Activated CD4-positive, alpha-beta memory T cell treated with anti-CD3 and anti-CD28 coated beads for 36 hours (primary cell): ENCODE results near the gene TRIM59. TPM values are rescaled to one million over a fixed set of nuclear protein-coding genes. Genes with fewer than 3 reads are reported as not detected.

Experiments used
- CTCF ChIA-PET: fragments of 350-600 bp; sonication (Branson Sonifier 250); formaldehyde crosslinking; loops from one replicate; lab custom pipeline; 2021; ENCODE audit warnings: antibody characterized with exemption, inconsistent platforms; lab: Charles Lee
- POLR2A ChIA-PET: fragments of 350-600 bp; sonication (Branson Sonifier 250); formaldehyde crosslinking; loops from one replicate; lab custom pipeline; 2021; ENCODE audit warnings: antibody characterized with exemption; lab: Charles Lee
- DNase-seq: peaks from one replicate; pipeline ENCODE4 v3.0.0-alpha.2; 2020
- H3K27ac Mint-ChIP-seq: one replicate; pipeline ENCODE4 v1.8.0; 2021; ENCODE audit warnings: mixed read lengths
- H3K27me3 Mint-ChIP-seq: one replicate; pipeline ENCODE4 v1.8.0; 2021; ENCODE audit warnings: mixed read lengths
- H3K36me3 Mint-ChIP-seq: one replicate; pipeline ENCODE4 v1.8.0; 2021; ENCODE audit warnings: mixed read lengths
- H3K4me1 Mint-ChIP-seq: one replicate; pipeline ENCODE4 v1.8.0; 2021; ENCODE audit warnings: low read depth, mixed read lengths
- H3K4me3 Mint-ChIP-seq: one replicate; pipeline ENCODE4 v1.8.0; 2021; ENCODE audit warnings: mild to moderate bottlenecking, mixed read lengths
- H3K9me3 Mint-ChIP-seq: one replicate; pipeline ENCODE4 v1.8.0; 2021; ENCODE audit warnings: mixed read lengths
- intact Hi-C: fragments of 100-400 bp; cut with micrococcal nuclease; formaldehyde crosslinking; loops from one replicate; pipeline ENCODE4 v1.15.1; 2023
- total RNA-seq, 2 experiments: library from RNA; stranded (reverse); gene quantifications; one replicate each; pipeline ENCODE4 v1.2.3, GENCODE V29; 2021

The TRIM59 gene
- total RNA-seq, 2 experiments from 2014 or later = 27.3 to 30.0 TPM

GRCh38 chr3:160474416-160474838 lies 24.8 kb upstream of the TRIM59 start:
- POLR2A ChIA-PET = no interaction called here
- CTCF ChIA-PET = no interaction called here
- intact Hi-C loops = no loop called here
- Mint-ChIP-seq H3K9me3 (peaks cover 20% of the 10 kb centered on the region), H3K27ac (no peak overlapping the region), H3K36me3 (peaks cover 4% of the 10 kb centered on the region), H3K4me1 (no peaks in the 10 kb centered on the region), H3K4me3 (no peak overlapping the region), H3K27me3 (peaks cover 10% of the 10 kb centered on the region)
- no peak for DNase-seq

DNA sequence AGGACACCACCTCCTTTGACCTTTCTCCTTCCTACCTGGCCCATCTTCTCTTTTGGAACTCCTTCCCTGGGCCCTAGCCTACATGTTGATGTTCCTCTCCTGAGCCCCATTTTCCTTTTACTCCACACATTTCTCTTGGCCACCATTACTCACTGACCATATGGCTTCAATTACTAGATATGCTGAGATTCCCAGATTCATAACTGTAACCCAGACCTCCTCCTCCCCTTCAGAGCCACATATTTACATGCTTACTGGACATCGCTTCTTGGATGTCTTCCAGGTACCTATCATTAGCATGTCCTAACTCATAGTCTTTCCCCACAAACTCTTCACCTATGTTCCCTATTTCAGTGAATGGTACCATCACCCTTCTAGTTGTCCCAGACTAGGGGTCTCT lies 24.4 kb upstream of the TRIM59 start:
- peaks cover 20% of the 10 kb centered on the region for H3K9me3 Mint-ChIP-seq
- intact Hi-C loops = no loop called here
- ChIA-PET CTCF (no interaction called here), POLR2A (no interaction called here)
- H3K27ac Mint-ChIP-seq = no peak overlapping the region
- peaks cover 4% of the 10 kb centered on the region for H3K36me3 Mint-ChIP-seq
- H3K4me3 Mint-ChIP-seq = no peak overlapping the region
- H3K4me1 Mint-ChIP-seq = no peaks in the 10 kb centered on the region
- H3K27me3 Mint-ChIP-seq = peaks cover 11% of the 10 kb centered on the region
- DNase-seq = no peak

- no peak for DNase-seq
- H3K4me3 Mint-ChIP-seq = no peak overlapping the region
- H3K36me3 Mint-ChIP-seq = peaks cover 4% of the 10 kb centered on the region
- ChIA-PET POLR2A (no interaction called here), CTCF (no interaction called here)
- H3K4me1 Mint-ChIP-seq = no peaks in the 10 kb centered on the region
- H3K27me3 Mint-ChIP-seq = peaks cover 14% of the 10 kb centered on the region
- peaks cover 20% of the 10 kb centered on the region for H3K9me3 Mint-ChIP-seq
- intact Hi-C loops = no loop called here
- H3K27ac Mint-ChIP-seq = no peak overlapping the region
Measured at GRCh38 chr3:160473221-160473620, 23.6 kb upstream of the TRIM59 start.

DNA sequence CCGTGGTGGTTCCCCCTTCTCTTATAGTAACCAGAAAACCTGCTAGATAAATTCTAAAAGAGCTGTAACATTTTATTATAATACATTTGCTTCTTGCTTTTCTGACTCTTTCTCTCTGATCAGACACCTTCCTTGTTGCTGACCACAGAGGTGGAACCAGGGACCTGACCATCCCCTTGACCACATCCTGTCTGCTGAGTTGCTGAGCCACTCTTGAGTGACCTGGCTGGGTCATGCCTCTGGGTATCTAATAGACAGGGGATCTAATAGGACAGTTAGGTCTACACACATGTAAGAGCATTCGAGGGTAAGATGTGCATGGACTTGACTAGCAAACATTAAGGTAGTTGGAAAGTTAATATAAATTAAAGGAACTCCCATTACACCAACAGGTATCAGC lies 22.8 kb upstream of the TRIM59 start:
- H3K27ac Mint-ChIP-seq = no peak overlapping the region

GRCh38 chr3:160471892-160472291 lies 22.3 kb upstream of the TRIM59 start:
- intact Hi-C loops = no loop called here
- H3K4me1 Mint-ChIP-seq = no peaks in the 10 kb centered on the region
- peaks cover 14% of the 10 kb centered on the region for H3K27me3 Mint-ChIP-seq
- H3K36me3 Mint-ChIP-seq = peaks cover 4% of the 10 kb centered on the region
- no peak for DNase-seq
- CTCF ChIA-PET = interaction anchor here (0.5 kb wide), 1 partner anchor 15 kb away, joined by 3 read pairs; no protein-coding TSS in a partner anchor
- H3K4me3 Mint-ChIP-seq = no peak overlapping the region
- H3K27ac Mint-ChIP-seq = no peak overlapping the region
- POLR2A ChIA-PET = no interaction called here
- H3K9me3 Mint-ChIP-seq = peaks cover 20% of the 10 kb centered on the region

More for the DNA sequence above, 22.8 kb upstream of the TRIM59 start:
- Mint-ChIP-seq H3K9me3 (peaks cover 20% of the 10 kb centered on the region), H3K27me3 (peaks cover 14% of the 10 kb centered on the region), H3K4me1 (no peaks in the 10 kb centered on the region), H3K36me3 (peaks cover 4% of the 10 kb centered on the region), H3K4me3 (no peak overlapping the region)
- POLR2A ChIA-PET = no interaction called here
- CTCF ChIA-PET = interaction anchor here (0.5 kb wide), 1 partner anchor 15 kb away, joined by 3 read pairs; no protein-coding TSS in a partner anchor
- intact Hi-C loops = no loop called here
- no peak for DNase-seq

DNA sequence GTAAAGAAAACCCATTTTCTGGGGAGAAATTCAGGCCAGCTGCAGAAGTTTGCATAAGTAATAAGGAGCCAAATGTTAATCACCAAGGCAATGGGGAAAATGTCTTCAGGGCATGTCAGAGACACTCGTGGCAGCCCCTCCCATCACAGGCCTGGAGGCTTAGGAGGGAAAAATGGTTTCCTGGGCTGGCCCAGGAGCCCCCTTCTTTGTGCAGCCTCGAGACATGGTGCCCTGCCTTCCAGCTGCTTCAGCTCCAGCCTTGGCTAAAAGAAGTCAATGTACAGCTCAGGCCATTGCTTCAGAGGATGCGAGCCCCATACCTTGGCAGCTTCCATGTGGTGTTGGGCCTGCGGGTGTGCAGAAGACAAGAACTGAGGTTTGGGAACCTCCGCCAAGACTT lies 20.6 kb upstream of the TRIM59 start:
- H3K27me3 Mint-ChIP-seq = peaks cover 12% of the 10 kb centered on the region
- peaks cover 20% of the 10 kb centered on the region for H3K9me3 Mint-ChIP-seq
- POLR2A ChIA-PET = no interaction called here
- H3K4me3 Mint-ChIP-seq = no peak overlapping the region
- H3K4me1 Mint-ChIP-seq = no peaks in the 10 kb centered on the region
- CTCF ChIA-PET = no interaction called here
- DNase-seq = no peak
- intact Hi-C loops = no loop called here
- H3K36me3 Mint-ChIP-seq = peaks cover 4% of the 10 kb centered on the region
- no peak overlapping the region for H3K27ac Mint-ChIP-seq

DNA sequence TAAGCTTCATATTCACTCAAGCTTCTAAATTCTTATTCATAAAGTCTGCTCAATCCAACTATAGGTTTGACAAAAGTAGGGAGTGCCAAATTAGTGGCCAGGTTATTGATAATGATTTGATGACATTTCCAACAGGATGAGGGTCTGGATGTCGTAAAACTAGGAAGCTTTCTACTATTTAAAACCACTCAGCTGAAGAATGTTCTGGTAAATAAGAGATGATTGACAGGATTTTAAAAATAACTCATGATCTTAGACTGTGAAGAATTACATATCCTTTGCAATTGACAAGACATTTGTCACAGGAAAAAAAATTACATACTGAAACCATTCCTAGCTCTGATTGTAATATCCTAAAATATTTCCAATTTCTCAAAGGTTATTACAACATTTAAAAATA lies 15.4 kb upstream of the TRIM59 start:
- intact Hi-C loops = no loop called here
- ChIA-PET CTCF (interaction anchor here (0.8 to 1.7 kb wide), 2 partner anchors 10 to 15 kb away, joined by 3 to 4 read pairs; partner anchors contain the start of gene TRIM59), POLR2A (interaction anchor here (0.6 to 1.0 kb wide), 2 partner anchors 15 to 43 kb away, joined by 3 read pairs; no protein-coding TSS in a partner anchor)
- H3K9me3 Mint-ChIP-seq = peaks cover 5% of the 10 kb centered on the region
- DNase-seq = no peak
- no peak overlapping the region for H3K27ac Mint-ChIP-seq
- peaks cover 16% of the 10 kb centered on the region for H3K27me3 Mint-ChIP-seq
- H3K4me3 Mint-ChIP-seq = no peak overlapping the region
- H3K4me1 Mint-ChIP-seq = no peaks in the 10 kb centered on the region
- peaks cover 4% of the 10 kb centered on the region for H3K36me3 Mint-ChIP-seq

DNA sequence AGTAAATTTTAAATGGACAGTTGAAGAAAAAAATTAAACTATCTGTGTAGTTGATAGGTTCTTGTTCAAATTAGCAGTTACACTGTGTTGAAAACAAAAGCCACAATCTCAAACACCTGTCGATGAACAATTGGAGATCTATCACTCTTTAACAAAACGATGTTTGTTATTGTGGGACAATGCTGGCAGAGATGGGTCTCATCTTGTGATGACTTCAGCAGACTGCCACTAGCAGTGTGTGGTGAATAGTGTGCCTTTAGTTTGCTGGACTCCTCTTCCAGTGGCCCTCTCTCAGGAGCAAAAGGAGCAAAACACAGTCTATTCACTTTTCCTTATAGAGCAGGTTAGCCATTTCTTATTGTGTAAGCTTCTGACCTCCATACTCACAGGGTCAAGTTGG lies 14.7 kb upstream of the TRIM59 start:
- H3K4me1 Mint-ChIP-seq = no peaks in the 10 kb centered on the region
- DNase-seq = no peak
- H3K27ac Mint-ChIP-seq = no peak overlapping the region
- H3K4me3 Mint-ChIP-seq = no peak overlapping the region
- H3K36me3 Mint-ChIP-seq = no peaks in the 10 kb centered on the region
- peaks cover 16% of the 10 kb centered on the region for H3K27me3 Mint-ChIP-seq
- H3K9me3 Mint-ChIP-seq = no peaks in the 10 kb centered on the region
- intact Hi-C loops = no loop called here
- CTCF ChIA-PET = interaction anchor here (0.6 to 1.7 kb wide), 2 partner anchors 15 to 432 kb away, joined by 4 read pairs; partner anchors contain the start of gene TRIM59
- POLR2A ChIA-PET = interaction anchor here (1.0 kb wide), 1 partner anchor 14 kb away, joined by 3 read pairs; no protein-coding TSS in a partner anchor

DNA sequence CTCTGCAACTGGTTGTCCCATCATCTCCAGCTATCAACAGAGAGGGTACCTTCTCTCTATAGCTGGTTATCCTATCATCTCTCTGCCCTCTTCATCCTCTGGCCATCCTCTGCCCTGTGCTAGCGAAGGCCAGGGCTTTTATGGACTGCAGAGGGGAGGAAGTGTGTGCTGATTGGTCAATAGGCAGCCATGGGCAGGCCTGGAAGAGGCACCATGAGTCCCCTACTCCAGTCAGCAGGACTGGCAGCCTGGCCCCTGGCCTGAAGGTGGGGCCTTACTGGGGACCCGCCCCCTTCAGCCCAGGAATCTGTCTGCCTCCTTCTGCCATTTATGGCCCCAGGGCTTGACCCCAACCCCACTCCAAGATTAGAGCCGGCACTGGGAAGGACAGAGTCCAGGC lies 10.4 kb upstream of the TRIM59 start:
- intact Hi-C loops = no loop called here
- Mint-ChIP-seq H3K36me3 (no peaks in the 10 kb centered on the region), H3K9me3 (no peaks in the 10 kb centered on the region), H3K27ac (no peak overlapping the region), H3K4me3 (no peak overlapping the region), H3K27me3 (peaks cover 12% of the 10 kb centered on the region), H3K4me1 (no peaks in the 10 kb centered on the region)
- POLR2A ChIA-PET = no interaction called here
- CTCF ChIA-PET = no interaction called here
- no peak for DNase-seq

GRCh38 chr3:160459450-160459970 lies 9.9 kb upstream of the TRIM59 start:
- DNase-seq = no peak

GRCh38 chr3:160458151-160458550 lies 8.6 kb upstream of the TRIM59 start:
- Mint-ChIP-seq H3K4me3 (no peak overlapping the region), H3K4me1 (no peaks in the 10 kb centered on the region), H3K27me3 (peaks cover 6% of the 10 kb centered on the region), H3K9me3 (no peaks in the 10 kb centered on the region), H3K27ac (no peak overlapping the region), H3K36me3 (no peaks in the 10 kb centered on the region)
- no peak for DNase-seq
- POLR2A ChIA-PET = no interaction called here
- CTCF ChIA-PET = no interaction called here
- intact Hi-C loops = no loop called here

More at GRCh38 chr3:160459450-160459970, 9.9 kb upstream of the TRIM59 start:
- Mint-ChIP-seq H3K4me1 (no peaks in the 10 kb centered on the region), H3K27me3 (peaks cover 10% of the 10 kb centered on the region), H3K9me3 (no peaks in the 10 kb centered on the region), H3K4me3 (no peak overlapping the region), H3K27ac (no peak overlapping the region), H3K36me3 (no peaks in the 10 kb centered on the region)
- intact Hi-C loops = no loop called here
- POLR2A ChIA-PET = no interaction called here
- CTCF ChIA-PET = interaction anchor here (0.8 kb wide), 1 partner anchor 40 kb away, joined by 3 read pairs; no protein-coding TSS in a partner anchor

- intact Hi-C loops = no loop called here
- H3K36me3 Mint-ChIP-seq = no peaks in the 10 kb centered on the region
- H3K4me1 Mint-ChIP-seq = no peaks in the 10 kb centered on the region
- H3K27ac Mint-ChIP-seq = no peak overlapping the region
- H3K27me3 Mint-ChIP-seq = no peaks in the 10 kb centered on the region
- no peak for DNase-seq
- ChIA-PET POLR2A (no interaction called here), CTCF (interaction anchor here (1.0 to 1.6 kb wide), 2 partner anchors 43 to 467 kb away, joined by 3 to 4 read pairs; partner anchors contain the start of gene IL12A)
- H3K9me3 Mint-ChIP-seq = no peaks in the 10 kb centered on the region
- no peak overlapping the region for H3K4me3 Mint-ChIP-seq
Measured at GRCh38 chr3:160455846-160456245, 6.3 kb upstream of the TRIM59 start.

- Mint-ChIP-seq H3K27me3 (no peaks in the 10 kb centered on the region), H3K27ac (no peak overlapping the region), H3K9me3 (no peaks in the 10 kb centered on the region), H3K4me1 (peaks cover 6% of the 10 kb centered on the region), H3K36me3 (peaks cover 2% of the 10 kb centered on the region), H3K4me3 (no peak overlapping the region)
- POLR2A ChIA-PET = interaction anchor here (0.6 kb wide), 1 partner anchor 556 kb away, joined by 7 read pairs; no protein-coding TSS in a partner anchor
- CTCF ChIA-PET = interaction anchor here (0.8 to 1.6 kb wide), 2 partner anchors 10 to 42 kb away, joined by 3 to 4 read pairs; no protein-coding TSS in a partner anchor
- no peak for DNase-seq
- intact Hi-C loops = no loop called here
Measured at GRCh38 chr3:160454995-160455394, 5.4 kb upstream of the TRIM59 start.
